22Rv1 (cell line): ENCODE measurements around the gene NFIA.

Experiments
- CTCF ChIP-seq: fragments of 450-650 bp; IDR thresholded peaks from 2 replicates; pipeline ENCODE4 v1.5.1; 2017; ENCODE audit warnings: mild to moderate bottlenecking
- ZFX ChIP-seq: fragments of 450-650 bp; IDR thresholded peaks from 2 replicates; pipeline ENCODE4 v1.6.1; 2017; ENCODE audit warnings: antibody characterized with exemption, borderline replicate concordance

DNA sequence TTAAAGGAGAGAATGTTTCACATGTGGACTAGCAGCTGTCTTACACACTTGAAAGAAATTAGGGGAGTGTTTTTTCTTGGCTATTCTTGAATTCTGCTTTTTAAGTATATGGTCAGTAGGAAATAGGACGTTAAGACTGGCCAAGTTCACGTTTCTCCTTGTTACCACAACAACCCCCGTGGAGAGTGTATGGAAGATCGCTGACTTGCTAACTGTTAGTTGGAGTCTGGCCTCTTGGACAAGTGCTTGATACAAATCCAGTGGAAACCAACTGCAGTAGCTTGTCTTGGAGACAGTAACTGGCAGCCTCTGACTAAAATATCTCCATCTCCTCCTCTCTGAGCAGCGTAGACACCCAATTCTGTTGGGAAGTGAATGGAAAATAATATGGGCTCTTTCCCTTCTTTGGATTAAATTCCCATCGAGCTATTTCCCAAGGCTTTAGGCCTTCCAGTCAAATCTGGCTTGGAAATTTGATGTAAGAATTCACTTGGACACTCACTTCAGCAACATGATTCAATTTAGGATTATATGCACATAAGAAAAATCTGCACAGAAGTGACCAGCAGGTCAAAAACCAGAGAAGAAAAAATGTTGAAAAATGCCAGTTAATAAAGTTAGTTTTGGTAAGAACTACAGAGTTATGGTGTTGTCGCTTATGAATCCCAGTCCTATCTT, 3.6 kb upstream of the NFIA start:
- TF ChIP-seq CTCF: no peak
- no peak for TF ChIP-seq ZFX
